SK-N-SH treated with all-trans-retinoic acid at 6 μM for 48 hours (cell line): Measurements from ENCODE around the gene GJB3.

Experiments used
- ATAC-seq: fragments of 200-7000 bp; cut with Tn5 transposase; 3 replicates; pipeline ENCODE4 v1.9.1; 2020; ENCODE audit warnings: mild to moderate bottlenecking, moderate library complexity
- ARNTL ChIP-seq: fragments of 450-650 bp; formaldehyde crosslinking; IDR thresholded peaks from 2 replicates; pipeline ENCODE4 v1.5.0; 2020; ENCODE audit warnings: low read depth, mild to moderate bottlenecking, moderate library complexity, borderline replicate concordance
- BACH2 ChIP-seq: fragments of 250-450 bp; sonication (Bioruptor Pico); IDR thresholded peaks from 2 replicates; pipeline ENCODE4 v1.9.0; 2021; ENCODE audit warnings: mild to moderate bottlenecking, borderline replicate concordance
- CSDC2 ChIP-seq: fragments of 250-450 bp; sonication (Bioruptor Pico); IDR thresholded peaks from 2 replicates; pipeline ENCODE4 v1.5.0; 2020; ENCODE audit warnings: mild to moderate bottlenecking, moderate library complexity
- CSRNP3 ChIP-seq: fragments of 250-450 bp; sonication (Bioruptor Pico); IDR thresholded peaks from 2 replicates; pipeline ENCODE4 v1.5.1; 2021; ENCODE audit warnings: mild to moderate bottlenecking, moderate library complexity
- ESRRG ChIP-seq: fragments of 250-450 bp; sonication (Bioruptor Pico); IDR thresholded peaks from 2 replicates; pipeline ENCODE4 v1.6.1; 2021; ENCODE audit warnings: mild to moderate bottlenecking
- GLIS3 ChIP-seq: fragments of 250-450 bp; sonication (Bioruptor Pico); IDR thresholded peaks from 2 replicates; pipeline ENCODE4 v1.5.0; 2020; ENCODE audit warnings: mild to moderate bottlenecking, moderate library complexity
- OSR1 ChIP-seq: fragments of 250-450 bp; sonication (Bioruptor Pico); IDR thresholded peaks from 2 replicates; pipeline ENCODE4 v1.8.0; 2022; ENCODE audit warnings: moderate library complexity, mild to moderate bottlenecking, inconsistent platforms
- PATZ1 ChIP-seq: fragments of 250-450 bp; sonication (Bioruptor Pico); IDR thresholded peaks from 2 replicates; pipeline ENCODE4 v1.8.0; 2020; ENCODE audit warnings: mild to moderate bottlenecking, moderate library complexity, borderline replicate concordance
- PPARA ChIP-seq: fragments of 250-450 bp; sonication (Bioruptor Pico); IDR thresholded peaks from 2 replicates; pipeline ENCODE4 v1.5.0; 2020; ENCODE audit warnings: mild to moderate bottlenecking, borderline replicate concordance
- RARB ChIP-seq: fragments of 250-450 bp; sonication (Bioruptor Pico); IDR thresholded peaks from 2 replicates; pipeline ENCODE4 v1.8.0; 2021; ENCODE audit warnings: mild to moderate bottlenecking, moderate library complexity
- SNAI2 ChIP-seq: fragments of 250-450 bp; sonication (Bioruptor Pico); IDR thresholded peaks from 2 replicates; pipeline ENCODE4 v1.5.0; 2020; ENCODE audit warnings: mild to moderate bottlenecking, moderate library complexity
- TCF4 ChIP-seq: fragments of 250-450 bp; sonication (Bioruptor Pico); IDR thresholded peaks from 2 replicates; pipeline ENCODE4 v1.8.0; 2021; ENCODE audit warnings: mild to moderate bottlenecking, moderate library complexity, borderline replicate concordance
- TOX ChIP-seq: fragments of 250-450 bp; sonication (Bioruptor Pico); IDR thresholded peaks from 2 replicates; pipeline ENCODE4 v1.8.0; 2021; ENCODE audit warnings: mild to moderate bottlenecking, moderate library complexity, borderline replicate concordance
- ZC3H10 ChIP-seq: fragments of 250-450 bp; sonication (Bioruptor Pico); IDR thresholded peaks from 2 replicates; pipeline ENCODE4 v1.5.1; 2021; ENCODE audit warnings: mild to moderate bottlenecking, moderate library complexity
- ZFP3 ChIP-seq: fragments of 250-450 bp; sonication (Bioruptor Pico); IDR thresholded peaks from 2 replicates; pipeline ENCODE4 v1.5.0; 2020; ENCODE audit warnings: mild to moderate bottlenecking, moderate library complexity
- ZFP30 ChIP-seq: fragments of 450-650 bp; formaldehyde crosslinking; IDR thresholded peaks from 2 replicates; pipeline ENCODE4 v1.5.0; 2022; ENCODE audit warnings: mild to moderate bottlenecking, moderate library complexity
- ZNF565 ChIP-seq: fragments of 450-650 bp; formaldehyde crosslinking; conservative IDR thresholded peaks from 2 replicates; pipeline ENCODE4 v1.5.0; 2020; ENCODE audit warnings: low read depth, mild to moderate bottlenecking, moderate library complexity
- ZNF70 ChIP-seq: fragments of 450-650 bp; formaldehyde crosslinking; IDR thresholded peaks from 2 replicates; pipeline ENCODE4 v1.5.0; 2020; ENCODE audit warnings: mild to moderate bottlenecking, moderate library complexity
- ZNF8 ChIP-seq: fragments of 450-650 bp; formaldehyde crosslinking; IDR thresholded peaks from 2 replicates; pipeline ENCODE4 v1.5.0; 2020; ENCODE audit warnings: mild to moderate bottlenecking, moderate library complexity
- TF ChIP-seq, protein P1 (sequence below): fragments of 250-450 bp; sonication (Bioruptor Pico); IDR thresholded peaks from 2 replicates; pipeline ENCODE4 v1.5.1; 2020; ENCODE audit warnings: low read depth, mild to moderate bottlenecking, moderate library complexity
- TF ChIP-seq, protein P2 (sequence below): fragments of 250-450 bp; sonication (Bioruptor Pico); IDR thresholded peaks from 2 replicates; pipeline ENCODE4 v1.8.0; 2021; ENCODE audit warnings: low read depth, mild to moderate bottlenecking, moderate library complexity, borderline replicate concordance

The GJB3 gene

GRCh38 chr1:34749992-34750391, 31.0 kb upstream of the GJB3 start:
- TF ChIP-seq ZC3H10 (CRISPR knock-in tag) (no peak), TOX (CRISPR knock-in tag) (no peak), PATZ1 (CRISPR knock-in tag) (no peak)
- no peak for ATAC-seq

DNA sequence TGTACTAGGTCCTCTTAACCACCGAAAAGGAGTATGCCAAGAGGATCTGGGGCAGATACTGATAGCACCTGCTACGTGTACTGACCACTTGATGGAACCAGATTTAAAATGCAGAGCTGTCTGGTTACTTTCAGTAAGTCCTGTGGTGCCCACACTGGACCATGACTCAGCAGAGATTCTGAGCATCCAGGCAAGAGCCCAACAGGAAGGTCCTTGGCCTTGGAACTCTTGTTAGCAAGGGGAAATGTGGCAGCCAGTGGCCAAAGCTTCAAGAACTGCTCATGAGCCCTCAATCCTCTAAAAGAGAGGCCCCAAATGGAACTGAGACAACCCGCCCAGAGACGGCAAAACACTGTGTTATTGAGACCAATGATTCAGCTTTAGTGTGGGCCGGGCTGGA, 30.4 kb upstream of the GJB3 start:
- no peak for TF ChIP-seq ZFP3 (CRISPR knock-in tag)
- TF ChIP-seq PATZ1 (CRISPR knock-in tag), result no peak
- TF ChIP-seq CSDC2 (CRISPR knock-in tag), result no peak
- no peak for TF ChIP-seq PPARA (CRISPR knock-in tag)
- TF ChIP-seq ARNTL (CRISPR knock-in tag), result no peak
- TF ChIP-seq, protein P1, sequence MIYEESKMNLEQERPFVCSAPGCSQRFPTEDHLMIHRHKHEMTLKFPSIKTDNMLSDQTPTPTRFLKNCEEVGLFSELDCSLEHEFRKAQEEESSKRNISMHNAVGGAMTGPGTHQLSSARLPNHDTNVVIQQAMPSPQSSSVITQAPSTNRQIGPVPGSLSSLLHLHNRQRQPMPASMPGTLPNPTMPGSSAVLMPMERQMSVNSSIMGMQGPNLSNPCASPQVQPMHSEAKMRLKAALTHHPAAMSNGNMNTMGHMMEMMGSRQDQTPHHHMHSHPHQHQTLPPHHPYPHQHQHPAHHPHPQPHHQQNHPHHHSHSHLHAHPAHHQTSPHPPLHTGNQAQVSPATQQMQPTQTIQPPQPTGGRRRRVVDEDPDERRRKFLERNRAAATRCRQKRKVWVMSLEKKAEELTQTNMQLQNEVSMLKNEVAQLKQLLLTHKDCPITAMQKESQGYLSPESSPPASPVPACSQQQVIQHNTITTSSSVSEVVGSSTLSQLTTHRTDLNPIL (CRISPR knock-in tag), result no peak
- no peak for TF ChIP-seq TOX (CRISPR knock-in tag)
- no peak for TF ChIP-seq ESRRG (CRISPR knock-in tag)
- TF ChIP-seq, protein P2, sequence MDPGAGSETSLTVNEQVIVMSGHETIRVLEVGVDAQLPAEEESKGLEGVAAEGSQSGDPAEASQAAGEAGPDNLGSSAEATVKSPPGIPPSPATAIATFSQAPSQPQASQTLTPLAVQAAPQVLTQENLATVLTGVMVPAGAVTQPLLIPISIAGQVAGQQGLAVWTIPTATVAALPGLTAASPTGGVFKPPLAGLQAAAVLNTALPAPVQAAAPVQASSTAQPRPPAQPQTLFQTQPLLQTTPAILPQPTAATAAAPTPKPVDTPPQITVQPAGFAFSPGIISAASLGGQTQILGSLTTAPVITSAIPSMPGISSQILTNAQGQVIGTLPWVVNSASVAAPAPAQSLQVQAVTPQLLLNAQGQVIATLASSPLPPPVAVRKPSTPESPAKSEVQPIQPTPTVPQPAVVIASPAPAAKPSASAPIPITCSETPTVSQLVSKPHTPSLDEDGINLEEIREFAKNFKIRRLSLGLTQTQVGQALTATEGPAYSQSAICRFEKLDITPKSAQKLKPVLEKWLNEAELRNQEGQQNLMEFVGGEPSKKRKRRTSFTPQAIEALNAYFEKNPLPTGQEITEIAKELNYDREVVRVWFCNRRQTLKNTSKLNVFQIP, result no peak
- no peak for TF ChIP-seq OSR1 (CRISPR knock-in tag)
- TF ChIP-seq ZFP30 (CRISPR knock-in tag), result no peak
- no peak for TF ChIP-seq ZNF565 (CRISPR knock-in tag)
- TF ChIP-seq, all 23 proteins: peak for 0
- ATAC-seq, result no peak

DNA sequence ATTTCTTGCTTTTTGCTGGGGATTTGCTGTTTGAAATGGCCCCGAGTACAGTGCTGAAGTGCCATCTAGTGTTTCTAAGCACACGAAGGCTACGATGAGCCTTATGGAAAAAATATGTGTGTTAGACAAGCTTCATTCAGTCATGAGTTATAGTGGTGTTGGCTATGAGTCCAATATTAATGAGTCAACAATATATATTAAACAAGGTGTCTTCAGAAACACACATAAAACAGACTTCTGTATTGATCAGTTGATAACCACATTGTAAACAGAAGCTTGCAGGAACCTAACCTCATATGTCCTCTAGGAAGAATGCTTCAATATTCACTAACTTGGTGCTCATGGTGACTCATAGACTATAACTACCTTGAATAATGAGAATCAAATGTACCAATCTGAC, 27.9 kb upstream of the GJB3 start:
- TF ChIP-seq CSRNP3 (CRISPR knock-in tag), result no peak
- TF ChIP-seq PATZ1 (CRISPR knock-in tag), result no peak
- TF ChIP-seq TCF4 (CRISPR knock-in tag), result no peak
- no peak for TF ChIP-seq OSR1 (CRISPR knock-in tag)
- TF ChIP-seq ZNF8, result no peak
- no peak for TF ChIP-seq BACH2 (CRISPR knock-in tag)
- no peak for TF ChIP-seq GLIS3 (CRISPR knock-in tag)
- no peak for TF ChIP-seq SNAI2 (CRISPR knock-in tag)
- no peak for TF ChIP-seq ARNTL (CRISPR knock-in tag)
- no peak for TF ChIP-seq ZNF70 (CRISPR knock-in tag)
- no peak for TF ChIP-seq CSDC2 (CRISPR knock-in tag)
- TF ChIP-seq, protein P1 (CRISPR knock-in tag), result no peak
- no peak for TF ChIP-seq RARB (CRISPR knock-in tag)
- TF ChIP-seq, protein P2, result no peak
- TF ChIP-seq, all 23 proteins: peak for 0
- no peak for ATAC-seq
